GM20431 (cell line): ENCODE data around the gene E2F7.
"Not testable (repeated sequence)": the region's sequence is repeated elsewhere in the genome, so short reads cannot be mapped to it uniquely, and the experiment has no call there.

Experiments
- in situ Hi-C: fragments of 300-500 bp; cut with MseI, MboI; formaldehyde crosslinking; loops from one replicate; pipeline ENCODE4 v1.15.0; 2020; ENCODE audit warnings: low sequenced_read_pairs; ENCODE audit not compliant: unreplicated experiment

Gene E2F7

GRCh38 chr12:77065361-77066204, at the start of gene E2F7:
Gene E2F7, minus strand, starts transcription at chr12:77065569. Its CDS starts 934 bp downstream, at chr12:77064635.
- in situ Hi-C loops: no loop called here

- in situ Hi-C loops: no loop called here
Measured at GRCh38 chr12:77113971-77114370, 48.6 kb upstream of the E2F7 start.

- in situ Hi-C loops: no loop called here
Measured at GRCh38 chr12:77108707-77109106, 43.3 kb upstream of the E2F7 start.

- in situ Hi-C loops: no loop called here
Measured at GRCh38 chr12:77107121-77107520, 41.8 kb upstream of the E2F7 start.

GRCh38 chr12:77104792-77105191, 39.4 kb upstream of the E2F7 start:
- in situ Hi-C loops: no loop called here

- in situ Hi-C loops: no loop called here
Measured at GRCh38 chr12:77104286-77104685, 38.9 kb upstream of the E2F7 start.

- in situ Hi-C loops: no loop called here
Measured at GRCh38 chr12:77102691-77103090, 37.3 kb upstream of the E2F7 start.

- in situ Hi-C loops: no loop called here
Measured at GRCh38 chr12:77102123-77102522, 36.8 kb upstream of the E2F7 start.

GRCh38 chr12:77099799-77100198, 34.4 kb upstream of the E2F7 start:
- in situ Hi-C loops: no loop called here

- in situ Hi-C loops: no loop called here
Measured at GRCh38 chr12:77097846-77098245, 32.5 kb upstream of the E2F7 start.

- in situ Hi-C loops: not testable (repeated sequence)
Measured at GRCh38 chr12:77092227-77092626, 26.9 kb upstream of the E2F7 start.

- in situ Hi-C loops: no loop called here
Measured at GRCh38 chr12:77089686-77090220, 24.4 kb upstream of the E2F7 start.

- in situ Hi-C loops: no loop called here
Measured at GRCh38 chr12:77087427-77087826, 22.1 kb upstream of the E2F7 start.

- in situ Hi-C loops: no loop called here
Measured at GRCh38 chr12:77082021-77082420, 16.7 kb upstream of the E2F7 start.

GRCh38 chr12:77079631-77080030, 14.3 kb upstream of the E2F7 start:
- in situ Hi-C loops: no loop called here

- in situ Hi-C loops: no loop called here
Measured at GRCh38 chr12:77078231-77078630, 12.9 kb upstream of the E2F7 start.

GRCh38 chr12:77076886-77077285, 11.5 kb upstream of the E2F7 start:
- in situ Hi-C loops: no loop called here

- in situ Hi-C loops: not testable (repeated sequence)
Measured at GRCh38 chr12:77073894-77074293, 8.5 kb upstream of the E2F7 start.

GRCh38 chr12:77072833-77073495, 7.6 kb upstream of the E2F7 start:
- in situ Hi-C loops: no loop called here

GRCh38 chr12:77070800-77071449, 5.6 kb upstream of the E2F7 start:
- in situ Hi-C loops: no loop called here

- in situ Hi-C loops: no loop called here
Measured at GRCh38 chr12:77070382-77070781, 5.0 kb upstream of the E2F7 start.
